Sigmoid colon (tissue), 4 donors: ENCODE measurements around the gene PDILT.
"Not testable (repeated sequence)": the region's sequence is repeated elsewhere in the genome, so short reads cannot be mapped to it uniquely, and the experiment has no call there.

ENCODE experiments used
- EP300 ChIP-seq, 4 donors: sonication (generic); formaldehyde crosslinking; IDR thresholded peaks; one replicate each; pipeline ENCODE4 v1.6.1; 2017; ENCODE audit warnings: antibody characterized with exemption in 4 of 4
- POLR2A ChIP-seq, 2 donors: fragments of 450-650 bp; IDR thresholded peaks; one replicate each; pipeline ENCODE4 v1.6.1; 2016; ENCODE audit warnings: antibody characterized with exemption in 2 of 2, mild to moderate bottlenecking in 2 of 2, moderate library complexity in 2 of 2
- POLR2AphosphoS5 ChIP-seq, 4 donors: sonication (generic); formaldehyde crosslinking; IDR thresholded peaks; one replicate each; pipeline ENCODE4 v1.6.1; 2017; ENCODE audit warnings: antibody characterized with exemption in 4 of 4
- TF ChIP-seq, protein P1 (sequence below), 4 experiments: fragments of 450-650 bp in 3 of 4; fragments of 200-600 bp in 1 of 4; IDR thresholded peaks; one replicate each; pipeline ENCODE4 v1.5.1; 2016 to 2019; ENCODE audit warnings: antibody characterized with exemption in 4 of 4, mild to moderate bottlenecking in 3 of 4, moderate library complexity in 2 of 4

DNA sequence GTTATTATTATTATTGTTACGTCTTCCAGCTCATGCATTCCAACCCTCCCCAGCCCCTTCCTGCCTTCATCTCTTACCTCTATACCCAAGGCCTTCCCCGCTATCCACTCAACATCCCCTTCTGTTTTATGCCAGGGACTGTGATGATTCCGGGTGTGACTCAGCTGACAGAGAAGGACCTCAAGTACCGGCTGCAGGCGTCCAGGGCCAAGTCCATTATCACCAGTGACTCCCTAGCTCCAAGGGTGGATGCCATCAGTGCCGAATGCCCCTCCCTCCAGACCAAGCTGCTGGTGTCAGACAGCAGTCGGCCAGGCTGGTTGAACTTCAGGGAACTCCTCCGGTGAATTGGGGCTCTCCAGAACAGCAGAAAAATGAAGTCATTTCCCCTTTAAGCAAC is 14.6 kb upstream of the PDILT start:
- TF ChIP-seq POLR2A, POLR2AphosphoS5, EP300 (IDR thresholded peaks at IDR 0.05): not testable (repeated sequence)
- TF ChIP-seq, protein P1, sequence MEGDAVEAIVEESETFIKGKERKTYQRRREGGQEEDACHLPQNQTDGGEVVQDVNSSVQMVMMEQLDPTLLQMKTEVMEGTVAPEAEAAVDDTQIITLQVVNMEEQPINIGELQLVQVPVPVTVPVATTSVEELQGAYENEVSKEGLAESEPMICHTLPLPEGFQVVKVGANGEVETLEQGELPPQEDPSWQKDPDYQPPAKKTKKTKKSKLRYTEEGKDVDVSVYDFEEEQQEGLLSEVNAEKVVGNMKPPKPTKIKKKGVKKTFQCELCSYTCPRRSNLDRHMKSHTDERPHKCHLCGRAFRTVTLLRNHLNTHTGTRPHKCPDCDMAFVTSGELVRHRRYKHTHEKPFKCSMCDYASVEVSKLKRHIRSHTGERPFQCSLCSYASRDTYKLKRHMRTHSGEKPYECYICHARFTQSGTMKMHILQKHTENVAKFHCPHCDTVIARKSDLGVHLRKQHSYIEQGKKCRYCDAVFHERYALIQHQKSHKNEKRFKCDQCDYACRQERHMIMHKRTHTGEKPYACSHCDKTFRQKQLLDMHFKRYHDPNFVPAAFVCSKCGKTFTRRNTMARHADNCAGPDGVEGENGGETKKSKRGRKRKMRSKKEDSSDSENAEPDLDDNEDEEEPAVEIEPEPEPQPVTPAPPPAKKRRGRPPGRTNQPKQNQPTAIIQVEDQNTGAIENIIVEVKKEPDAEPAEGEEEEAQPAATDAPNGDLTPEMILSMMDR (IDR thresholded peaks at IDR 0.05): not testable (repeated sequence)
